Loucy (cell line): ENCODE measurements around the gene AMZ1.

ENCODE experiments used
- H2AFZ ChIP-seq: fragments of 200-600 bp; sonication (generic); 2 replicates; pipeline ENCODE4 v1.6.0; 2016; ENCODE audit warnings: antibody characterized with exemption, mild to moderate bottlenecking, low read length, moderate library complexity
- H3F3A ChIP-seq: fragments of 200-600 bp; 2 replicates; pipeline ENCODE4 v1.6.0; 2016; ENCODE audit warnings: antibody characterized with exemption, low read depth, mild to moderate bottlenecking
- H3K27me3 ChIP-seq: fragments of 200-600 bp; sonication (generic); 2 replicates; pipeline ENCODE4 v1.6.1; 2014; ENCODE audit warnings: low read length, mild to moderate bottlenecking; ENCODE audit not compliant: insufficient read depth, poor library complexity, severe bottlenecking
- H3K36me3 ChIP-seq: fragments of 200-600 bp; sonication (generic); 2 replicates; pipeline ENCODE4 v1.6.1; 2016; ENCODE audit warnings: low read length; ENCODE audit not compliant: insufficient read depth
- H3K4me1 ChIP-seq: fragments of 200-600 bp; sonication (generic); 2 replicates; pipeline ENCODE4 v1.5.1; 2014; ENCODE audit warnings: low read length, mild to moderate bottlenecking; ENCODE audit not compliant: insufficient read depth, poor library complexity, severe bottlenecking
- H3K4me2 ChIP-seq: fragments of 200-600 bp; sonication (generic); 2 replicates; pipeline ENCODE4 v1.6.0; 2014; ENCODE audit warnings: antibody characterized with exemption, low read length, low read depth, mild to moderate bottlenecking; ENCODE audit not compliant: poor library complexity, severe bottlenecking
- H3K4me3 ChIP-seq: fragments of 200-600 bp; sonication (generic); 2 replicates; pipeline ENCODE4 v1.5.1; 2014; ENCODE audit warnings: low read length, mild to moderate bottlenecking, mixed read lengths; ENCODE audit not compliant: poor library complexity, severe bottlenecking
- H3K79me2 ChIP-seq: fragments of 200-600 bp; sonication (generic); 2 replicates; pipeline ENCODE4 v1.6.1; 2014; ENCODE audit warnings: low read length; ENCODE audit not compliant: insufficient read depth
- H3K9ac ChIP-seq: fragments of 200-600 bp; sonication (generic); 2 replicates; pipeline ENCODE4 v1.6.0; 2014; ENCODE audit warnings: mild to moderate bottlenecking, low read depth, low read length, moderate library complexity; ENCODE audit not compliant: poor library complexity, severe bottlenecking
- H3K9me2 ChIP-seq: fragments of 200-600 bp; sonication (generic); replicated peaks from 2 replicates; pipeline ENCODE4 v1.6.1; 2016; ENCODE audit warnings: low read depth, low read length, mixed read lengths
- H3K9me3 ChIP-seq: fragments of 200-600 bp; sonication (generic); 2 replicates; pipeline ENCODE4 v1.6.1; 2014; ENCODE audit warnings: mild to moderate bottlenecking, antibody characterized with exemption, low read length, low read depth; ENCODE audit not compliant: insufficient read depth
- H4K20me1 ChIP-seq: fragments of 200-600 bp; sonication (generic); 2 replicates; pipeline ENCODE4 v1.6.0; 2014; ENCODE audit warnings: antibody characterized with exemption, low read length, mild to moderate bottlenecking; ENCODE audit not compliant: insufficient read depth, poor library complexity, severe bottlenecking
- CTCF ChIP-seq: fragments of 200-600 bp; sonication (generic); conservative IDR thresholded peaks from 2 replicates; pipeline ENCODE4 v1.5.1; 2014; ENCODE audit warnings: mild to moderate bottlenecking, antibody characterized with exemption, low read length
- EZH2phosphoT487 ChIP-seq: fragments of 200-600 bp; IDR thresholded peaks from 2 replicates; pipeline ENCODE4 v1.6.1; 2018; ENCODE audit warnings: antibody characterized with exemption, mild to moderate bottlenecking, moderate library complexity, borderline replicate concordance

The AMZ1 gene

GRCh38 chr7:2715341-2716231 lies 27.6 kb downstream of the AMZ1 start:
- Histone ChIP-seq H3F3A (no peaks in the 10 kb centered on the region), H3K4me1 (peaks cover 96% of the 10 kb centered on the region), H3K79me2 (peaks cover 7% of the 10 kb centered on the region; the same call in 1 of the 2 replicates), H3K4me2 (peak overlapping the region; percentile 50), H3K9me3 (no peaks in the 10 kb centered on the region), H2AFZ (no peak overlapping the region), H4K20me1 (no peaks in the 10 kb centered on the region), H3K36me3 (peaks cover 6% of the 10 kb centered on the region; the same call in 1 of the 2 replicates), H3K4me3 (no peak overlapping the region), H3K27me3 (no peaks in the 10 kb centered on the region), H3K9ac (peak overlapping the region; percentile 30), H3K9me2 (no peaks in the 10 kb centered on the region)
- no peak for TF ChIP-seq CTCF
- TF ChIP-seq EZH2phosphoT487, result no peak

- Histone ChIP-seq H3K79me2 (peaks cover 7% of the 10 kb centered on the region; the same call in 1 of the 2 replicates), H2AFZ (no peak overlapping the region), H3K4me1 (peaks cover 93% of the 10 kb centered on the region), H3K4me2 (peak overlapping the region; percentile 50), H3F3A (no peaks in the 10 kb centered on the region), H3K27me3 (no peaks in the 10 kb centered on the region), H3K4me3 (no peak overlapping the region), H4K20me1 (no peaks in the 10 kb centered on the region), H3K9ac (peak overlapping the region; percentile 30), H3K9me2 (no peaks in the 10 kb centered on the region), H3K9me3 (no peaks in the 10 kb centered on the region), H3K36me3 (peaks cover 6% of the 10 kb centered on the region; the same call in 1 of the 2 replicates)
- TF ChIP-seq EZH2phosphoT487 (no peak), CTCF (no peak)
Observed at GRCh38 chr7:2716488-2716887, 28.5 kb downstream of the AMZ1 start.

- Histone ChIP-seq H4K20me1 (no peaks in the 10 kb centered on the region), H3K27me3 (no peaks in the 10 kb centered on the region), H3K9ac (peak overlapping the region; percentile 40), H3K4me1 (peaks cover 93% of the 10 kb centered on the region), H3K4me2 (peak overlapping the region; percentile 50), H3K9me2 (no peaks in the 10 kb centered on the region), H2AFZ (no peak overlapping the region), H3K79me2 (peaks cover 9% of the 10 kb centered on the region; the same call in 1 of the 2 replicates), H3K36me3 (peaks cover 6% of the 10 kb centered on the region; the same call in 1 of the 2 replicates), H3F3A (no peaks in the 10 kb centered on the region), H3K9me3 (no peaks in the 10 kb centered on the region), H3K4me3 (no peak overlapping the region)
- TF ChIP-seq CTCF (no peak), EZH2phosphoT487 (no peak)
Observed at GRCh38 chr7:2716906-2717292, 28.9 kb downstream of the AMZ1 start.
